ENCODE results near the gene IGFL3. TPM values are rescaled to one million over a fixed set of nuclear protein-coding genes. Genes with fewer than 3 reads are reported as not detected.

The IGFL3 gene
- polyA plus RNA-seq, 3 donors = not detected

DNA sequence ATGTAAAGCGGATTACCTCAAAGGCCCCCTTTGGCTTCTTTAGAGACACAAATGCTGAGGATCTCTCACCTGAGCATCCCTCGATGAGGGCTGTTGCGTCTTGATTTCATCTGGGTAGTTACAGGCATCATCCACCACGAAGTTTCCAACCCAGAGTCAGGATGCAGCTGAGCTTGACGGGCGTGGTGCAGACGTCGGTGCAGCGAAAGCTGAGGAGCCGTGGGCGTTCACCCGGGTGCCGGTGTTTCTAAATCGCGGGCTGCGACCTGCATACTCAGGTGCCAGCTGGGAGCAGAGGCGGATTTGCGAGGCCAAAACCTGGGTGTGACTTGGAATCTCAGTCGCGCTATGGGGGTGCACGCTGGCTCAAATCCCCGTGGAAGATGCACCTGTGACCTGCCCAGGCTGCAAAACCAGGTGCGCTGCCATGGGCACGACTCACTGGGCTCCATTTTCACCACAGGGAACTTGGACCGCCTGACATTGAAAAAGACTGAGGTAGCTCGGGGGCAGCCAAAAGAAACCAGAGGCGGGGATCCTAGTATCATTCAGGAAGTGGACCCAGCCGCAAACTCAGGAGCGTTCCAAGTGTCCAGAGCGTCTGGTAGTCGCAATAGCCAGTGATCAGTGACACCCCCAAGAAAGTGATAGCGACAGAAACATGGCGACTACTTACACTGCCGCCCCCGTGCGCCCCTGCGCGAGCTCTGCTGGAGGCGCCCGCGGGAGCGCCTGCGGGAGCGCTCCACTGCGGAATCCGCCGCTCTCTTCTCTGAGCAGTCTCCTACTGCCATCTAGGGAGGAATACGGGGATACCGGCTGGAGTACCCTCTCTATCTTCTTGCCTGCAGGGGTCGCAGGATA lies 47.3 kb downstream of the IGFL3 start:
- peak; percentile 81 for DNase-seq

DNA sequence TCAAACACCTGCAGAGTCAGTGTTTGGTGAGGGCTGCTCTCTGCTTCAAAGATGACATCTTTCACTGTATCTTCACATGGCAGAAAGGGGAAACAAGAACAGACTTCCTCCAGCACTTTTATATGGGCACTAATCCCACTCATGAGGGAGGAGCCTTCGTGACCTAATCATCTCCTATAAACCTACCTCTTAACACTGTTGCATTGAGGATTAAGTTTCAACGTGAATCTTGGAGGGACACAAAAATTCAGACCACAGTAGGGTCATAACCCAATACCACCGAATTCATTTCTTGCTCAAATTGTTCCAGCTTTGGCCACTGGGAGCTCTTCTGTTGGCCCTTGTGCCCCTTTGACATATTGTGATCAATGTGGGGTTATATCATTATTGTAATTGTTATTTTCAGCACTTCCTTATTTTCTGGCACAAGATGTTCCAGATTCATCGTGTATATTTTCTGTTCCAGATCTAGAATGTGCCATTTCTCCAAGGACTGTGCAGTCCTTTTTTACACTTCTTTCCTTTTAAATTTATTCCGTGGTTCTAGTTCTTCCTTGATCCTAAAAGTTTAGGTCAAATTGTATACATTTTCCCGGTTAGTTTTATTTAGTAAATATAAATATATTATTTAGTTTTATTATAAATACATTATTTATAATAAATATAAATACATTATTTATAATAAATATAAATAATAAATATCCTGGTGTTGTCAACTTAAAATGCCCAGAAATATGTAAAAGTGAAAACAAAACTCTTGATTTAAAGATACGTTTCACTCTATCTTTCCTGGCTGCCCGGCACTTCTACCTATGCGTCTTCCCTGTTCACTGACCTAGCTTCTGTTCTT lies 48.2 kb downstream of the IGFL3 start:
- DNase-seq = no peak

DNA sequence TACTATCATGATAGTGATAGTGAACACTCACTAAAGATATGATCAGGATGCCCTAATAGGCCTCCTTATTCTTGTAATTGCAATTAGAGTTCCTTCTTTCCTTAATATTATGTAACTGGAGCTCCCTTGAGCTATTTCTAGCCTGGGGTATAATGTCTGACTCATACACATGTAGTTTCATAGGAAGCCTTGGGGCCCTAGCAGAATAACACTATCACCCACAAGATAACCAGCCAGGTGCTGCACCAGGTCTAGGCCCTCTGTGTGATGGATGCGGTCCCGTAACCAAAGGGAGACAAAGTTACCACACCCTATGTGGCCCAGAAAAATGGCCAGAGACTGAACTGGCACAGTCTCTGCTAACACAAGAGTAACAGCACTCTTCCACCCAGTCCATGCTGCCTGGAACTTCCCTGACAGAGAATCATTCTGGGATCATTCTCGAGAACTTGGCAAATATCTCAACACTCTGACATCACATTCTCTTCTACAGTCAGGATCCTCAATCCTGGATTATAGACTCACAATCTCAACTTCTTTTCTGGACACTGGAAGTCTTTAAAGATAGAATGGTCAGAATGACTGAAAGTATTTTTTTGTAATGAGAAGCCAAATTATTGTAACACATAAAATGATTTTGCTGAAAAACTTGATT lies 51.1 kb downstream of the IGFL3 start:
- no peak for DNase-seq

Other genes starting within 250 kb of the IGFL3 start
- gene IRF2BP1, start 238.5 kb downstream of the IGFL3 start, polyA plus RNA-seq (ENCODE audit: insufficient read length in 3 of 3) = 10 to 100 TPM; 20.3 to 32.8 (median 27.2) TPM
- gene MYPOP, start 222.1 kb downstream of the IGFL3 start, polyA plus RNA-seq (ENCODE audit: insufficient read length in 3 of 3) = 1 to 10 TPM; 4.9 to 6.5 (median 5.7) TPM
- not detected for gene NANOS2, start 209.9 kb downstream of the IGFL3 start, polyA plus RNA-seq (ENCODE audit: insufficient read length in 3 of 3)
- gene NOVA2, start 150.8 kb downstream of the IGFL3 start, polyA plus RNA-seq (ENCODE audit: insufficient read length in 3 of 3) = 1 to 10 TPM; 3.6 to 5.3 (median 4.4) TPM
- gene CCDC61, start 129.2 kb downstream of the IGFL3 start, polyA plus RNA-seq (ENCODE audit: insufficient read length in 3 of 3) = 10 to 100 TPM; 13.8 to 14.8 (median 14.1) TPM
- 1 to 10 TPM in 1 of 3 donors, under 1 TPM in 2; 0.78 to 1.1 (median 0.84) TPM for gene PGLYRP1, start 101.6 kb downstream of the IGFL3 start, polyA plus RNA-seq (ENCODE audit: insufficient read length in 3 of 3)
- gene IGFL4, start 83.7 kb downstream of the IGFL3 start, polyA plus RNA-seq (ENCODE audit: insufficient read length in 3 of 3) = 1 to 10 TPM in 1 of 3 donors, under 1 TPM in 2; 0.28 to 1.3 (median 0.97) TPM
- gene IGFL2, start 23.6 kb upstream of the IGFL3 start, polyA plus RNA-seq (ENCODE audit: insufficient read length in 3 of 3) = under 1 TPM in 2 of 3 donors, not detected in 1; 0.12 to 0.18 TPM
- gene IGFL1, start 105.1 kb upstream of the IGFL3 start, polyA plus RNA-seq (ENCODE audit: insufficient read length in 3 of 3) = not detected
- 10 to 100 TPM; 39.6 to 85.5 (median 65.4) TPM for gene HIF3A, start 172.4 kb upstream of the IGFL3 start, polyA plus RNA-seq (ENCODE audit: insufficient read length in 3 of 3)
- 100 to 1,000 TPM; 101 to 122 (median 118) TPM for gene PPP5C, start 222.4 kb upstream of the IGFL3 start, polyA plus RNA-seq (ENCODE audit: insufficient read length in 3 of 3)